A549 treated with CpdA at 1 μM for 4 hours (cell line): ENCODE measurements around the gene ZIC4. TPM values are rescaled to one million over a fixed set of nuclear protein-coding genes. Genes with fewer than 3 reads are reported as not detected.

ENCODE experiments used
- total RNA-seq: library from RNA; stranded (reverse); fragments of 200-300 nt; extraction: Qiagen RNA extraction; gene quantifications from 5 replicates; pipeline ENCODE4 v1.2.3, GENCODE V29; 2022; ENCODE audit warnings: low read depth

ZIC4 gene
- total RNA-seq = not detected in 5 replicates

DNA sequence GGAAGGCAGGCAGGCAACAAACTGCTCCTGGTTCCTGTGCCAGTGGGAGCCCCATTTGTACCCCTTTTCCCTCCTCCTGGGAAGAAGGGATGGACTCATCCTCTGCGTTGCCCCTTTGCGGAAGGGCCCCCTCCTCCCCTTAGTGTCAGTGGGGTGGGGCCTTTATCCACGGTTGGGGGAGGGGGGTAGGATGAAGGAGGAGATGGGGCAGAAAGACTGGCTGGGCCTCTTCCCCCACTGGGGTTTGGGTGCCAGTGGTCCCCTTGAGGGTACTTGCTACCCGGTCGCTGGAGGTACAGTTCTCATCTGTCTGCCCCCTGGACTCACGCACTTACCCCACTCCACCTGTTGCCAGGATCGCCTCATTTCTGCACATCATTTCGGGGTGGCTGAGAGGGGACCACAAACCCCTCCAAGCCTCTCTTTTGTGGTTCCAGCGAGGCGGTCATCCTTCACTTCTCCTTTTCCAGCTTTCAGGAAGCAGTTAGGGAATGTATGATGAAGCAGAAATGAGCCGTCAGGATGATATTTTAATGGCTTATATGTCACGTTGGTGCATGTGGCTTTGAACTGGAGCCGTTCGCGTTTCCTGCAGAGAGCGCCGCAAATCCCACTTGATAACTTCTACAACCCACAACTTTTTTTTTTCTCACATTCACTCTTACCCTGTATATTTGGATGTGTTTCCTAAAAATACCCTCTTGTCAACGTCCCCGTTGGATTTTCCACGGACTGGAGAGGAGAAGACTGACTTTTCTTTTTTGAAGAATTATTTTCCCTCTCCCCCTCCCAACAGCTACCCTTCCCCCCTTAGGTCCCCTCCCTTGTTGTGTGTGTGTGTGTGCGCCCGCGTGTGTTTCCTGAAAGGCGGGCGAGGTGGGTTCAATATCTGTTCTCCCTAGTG is at the start of gene ZIC4:
TSS of gene ZIC4 (minus strand) at position 516 of the 904 bp plus-strand sequence. CDS start 3,746 bp downstream, outside the sequence.

GRCh38 chr3:147409143-147410115 is 3.1 kb upstream of the ZIC4 start, which contains the start of gene ZIC1:
Gene ZIC1, plus strand, starts transcription at chr3:147409365. Its CDS starts 748 bp downstream, at chr3:147410113.

Other genes with a start within 250 kb of the ZIC4 start
- 0.02 TPM in 1 of 5 replicates, not detected in the others for gene ZIC1, start 2.8 kb upstream of the ZIC4 start, total RNA-seq